ENCODE results near the gene WNT9A.

The WNT9A gene

GRCh38 chr1:227942021-227942715 lies 5.6 kb downstream of the WNT9A start:
- DNase-seq (ENCODE audit: low read depth, low spot score) = no peak

- DNase-seq (ENCODE audit: low read depth, low spot score) = no peak
These were observed 6.2 kb downstream of the WNT9A start for GRCh38 chr1:227941509-227942020.

- DNase-seq (ENCODE audit: low read depth, low spot score) = no peak
These were observed 6.9 kb downstream of the WNT9A start for GRCh38 chr1:227940791-227941241.

GRCh38 chr1:227939791-227940771 lies 7.7 kb downstream of the WNT9A start:
- no peak for DNase-seq (ENCODE audit: low read depth, low spot score)

GRCh38 chr1:227938911-227939790 lies 8.6 kb downstream of the WNT9A start:
- no peak for DNase-seq (ENCODE audit: low read depth, low spot score)

- no peak for DNase-seq (ENCODE audit: low read depth, low spot score)
These were observed 9.5 kb downstream of the WNT9A start for GRCh38 chr1:227938276-227938675.

GRCh38 chr1:227937838-227938145 lies 9.9 kb downstream of the WNT9A start:
- DNase-seq (ENCODE audit: low read depth, low spot score) = no peak

GRCh38 chr1:227937031-227937837 lies 10.5 kb downstream of the WNT9A start:
- no peak for DNase-seq (ENCODE audit: low read depth, low spot score)

- DNase-seq (ENCODE audit: low read depth, low spot score) = no peak
These were observed 11.9 kb downstream of the WNT9A start for GRCh38 chr1:227935826-227936225.

GRCh38 chr1:227934476-227935313 lies 13.0 kb downstream of the WNT9A start:
- no peak for DNase-seq (ENCODE audit: low read depth, low spot score)

- DNase-seq (ENCODE audit: low read depth, low spot score) = no peak
These were observed 17.8 kb downstream of the WNT9A start for GRCh38 chr1:227929751-227930472.

- DNase-seq (ENCODE audit: low read depth, low spot score) = no peak
These were observed 18.8 kb downstream of the WNT9A start for GRCh38 chr1:227928811-227929375.

GRCh38 chr1:227927971-227928741 lies 19.6 kb downstream of the WNT9A start:
- DNase-seq (ENCODE audit: low read depth, low spot score) = no peak

- DNase-seq (ENCODE audit: low read depth, low spot score) = no peak
These were observed 20.5 kb downstream of the WNT9A start for GRCh38 chr1:227926896-227927885.

GRCh38 chr1:227926216-227926791 lies 21.4 kb downstream of the WNT9A start:
- no peak for DNase-seq (ENCODE audit: low read depth, low spot score)

- no peak for DNase-seq (ENCODE audit: low read depth, low spot score)
These were observed 22.0 kb downstream of the WNT9A start for GRCh38 chr1:227925582-227926198.
